Vagina (tissue), 2 donors: Measurements from ENCODE around the gene PNLIPRP1.

Experiments used
- CTCF ChIP-seq, 3 experiments: fragments of 450-650 bp in 2 of 3; fragments of 200-600 bp in 1 of 3; sonication (generic) in 1 of 3; IDR thresholded peaks; one replicate each; pipeline ENCODE4 v1.5.1; 2017 to 2019; ENCODE audit warnings: antibody characterized with exemption in 3 of 3, mild to moderate bottlenecking in 2 of 3, moderate library complexity in 2 of 3
- POLR2A ChIP-seq, 2 donors: fragments of 450-650 bp; IDR thresholded peaks; one replicate each; pipeline ENCODE4 v1.6.1; 2017; ENCODE audit warnings: antibody characterized with exemption in 2 of 2, mild to moderate bottlenecking in 2 of 2, moderate library complexity in 2 of 2
- POLR2AphosphoS5 ChIP-seq, 2 donors: sonication (generic); formaldehyde crosslinking; IDR thresholded peaks; one replicate each; pipeline ENCODE4 v1.9.0; 2017; ENCODE audit warnings: antibody characterized with exemption in 2 of 2, mild to moderate bottlenecking in 2 of 2, low read depth in 1 of 2; ENCODE audit not compliant: insufficient read depth in 1 of 2

- TF ChIP-seq CTCF (IDR thresholded peaks at IDR 0.05) (no peak), POLR2A (IDR thresholded peaks at IDR 0.05) (no peak), POLR2AphosphoS5 (IDR thresholded peaks at IDR 0.05; ENCODE audit: insufficient read depth in 1 of 2, low read depth in 1 of 2) (no peak)
These were observed 65.3 kb downstream of the PNLIPRP1 start for GRCh38 chr10:116656044-116656443.
